Loucy (cell line): ENCODE results near the gene ROBO4.

Experiments
- CTCF ChIP-seq: fragments of 200-600 bp; sonication (generic); conservative IDR thresholded peaks from 2 replicates; pipeline ENCODE4 v1.5.1; 2014; ENCODE audit warnings: mild to moderate bottlenecking, antibody characterized with exemption, low read length
- EZH2phosphoT487 ChIP-seq: fragments of 200-600 bp; IDR thresholded peaks from 2 replicates; pipeline ENCODE4 v1.6.1; 2018; ENCODE audit warnings: antibody characterized with exemption, mild to moderate bottlenecking, moderate library complexity, borderline replicate concordance

- TF ChIP-seq CTCF = no peak
- no peak for TF ChIP-seq EZH2phosphoT487
Measured at GRCh38 chr11:124859171-124859570, 38.5 kb downstream of the ROBO4 start.
